Lung (tissue), 12 donors: ENCODE results near the gene DEDD2. TPM values are rescaled to one million over a fixed set of nuclear protein-coding genes. Genes with fewer than 3 reads are reported as not detected.

Source experiments
- ATAC-seq: fragments of 200-7000 bp; cut with Tn5 transposase; one replicate; pipeline ENCODE4 v1.9.1; 2020; ENCODE audit warnings: moderate number of reproducible peaks; ENCODE audit not compliant: insufficient read depth, low FRiP score
- DNase-seq, 3 donors: peaks; one replicate each; pipeline ENCODE4 v3.0.0-alpha.2; 2013 to 2017
- H3K27ac ChIP-seq, 2 donors: one replicate each; pipeline ENCODE4 v1.5.1; 2013; ENCODE audit warnings: mild to moderate bottlenecking in 2 of 2, moderate library complexity in 2 of 2, control low read depth in 1 of 2, inconsistent platforms in 1 of 2, low read depth in 1 of 2, low read length in 1 of 2
- H3K27me3 ChIP-seq, 3 donors: one replicate each; pipeline ENCODE4 v1.5.1; 2013; ENCODE audit warnings: low read length in 2 of 3; ENCODE audit not compliant: control insufficient read depth in 3 of 3, insufficient read depth in 3 of 3
- H3K36me3 ChIP-seq, 4 donors: one replicate each; pipeline ENCODE4 v1.5.1; 2013; ENCODE audit warnings: low read length in 4 of 4, mild to moderate bottlenecking in 1 of 4, moderate library complexity in 1 of 4; ENCODE audit not compliant: control insufficient read depth in 4 of 4, insufficient read depth in 4 of 4
- H3K4me1 ChIP-seq, 5 donors: one replicate each; pipeline ENCODE4 v1.5.1; 2013; ENCODE audit warnings: low read length in 5 of 5, mild to moderate bottlenecking in 2 of 5, moderate library complexity in 1 of 5; ENCODE audit not compliant: control insufficient read depth in 5 of 5, insufficient read depth in 5 of 5
- H3K4me3 ChIP-seq: one replicate; pipeline ENCODE4 v1.5.1; 2013; ENCODE audit warnings: mild to moderate bottlenecking, control low read depth, moderate library complexity
- H3K9ac ChIP-seq, 2 donors: one replicate each; pipeline ENCODE4 v1.5.1; 2013; ENCODE audit warnings: low read length in 2 of 2, control low read depth in 1 of 2; ENCODE audit not compliant: insufficient read depth in 1 of 2
- H3K9me3 ChIP-seq, 4 donors: one replicate each; pipeline ENCODE4 v1.5.1; 2013; ENCODE audit warnings: low read length in 3 of 4, mild to moderate bottlenecking in 1 of 4, moderate library complexity in 1 of 4; ENCODE audit not compliant: control insufficient read depth in 4 of 4, insufficient read depth in 3 of 4
- CTCF ChIP-seq: IDR thresholded peaks from 2 replicates; pipeline ENCODE4 v1.5.1; 2012; ENCODE audit warnings: mild to moderate bottlenecking; ENCODE audit errors: control extremely low read depth, extremely low read depth
- WGBS, 2 donors: extraction: QIAGEN DNeasy Blood & Tissue Kit; methylation state at CpG; one replicate each; pipeline ENCODE4 v1.1.7; 2013; 5-methylcytosine and 5-hydroxymethylcytosine counted together
- polyA plus RNA-seq, 2 donors: library from polyadenylated mRNA; stranded (reverse); fragments of 200-250 nt; gene quantifications; one replicate each; pipeline ENCODE4 v1.2.1, GENCODE V29; 2013
- total RNA-seq, 2 donors: library from RNA; depleted of rRNA in 1 of 2; stranded (reverse); fragments of >200 nt in 1 of 2; gene quantifications; one replicate each; pipeline ENCODE4 v1.2.1, GENCODE V29; 2014 to 2021
- donor health status: control.
- donor health status: control.
- donor health status: Bipolar disorder and iron deficiency.
- donor health status: healthy.
- donor health status: DM: yes; HTN: yes; CAD: no.

DEDD2 gene
- total and polyA plus RNA-seq, 4 donors, result 31.4 to 60.8 (median 36.7) TPM

- TF ChIP-seq CTCF, result no peak
- 54 to 78% methylated on average over 6 of the region's 6 CpGs for WGBS, 2 donors
These were observed 9.7 kb downstream of the DEDD2 start for GRCh38 chr19:42207767-42208271.

GRCh38 chr19:42206871-42207755 is 10.4 kb downstream of the DEDD2 start:
- no peak for ATAC-seq
- no peaks in the 10 kb centered on the region for H3K4me1 ChIP-seq

More at GRCh38 chr19:42207767-42208271, 9.7 kb downstream of the DEDD2 start:
- DNase-seq, result no peak
- Histone ChIP-seq H3K36me3 (peaks cover 7 to 50% (median 14%) of the 10 kb centered on the region in 4 donors), H3K4me1 (no peaks in the 10 kb centered on the region), H3K27ac (peak overlapping the region in 1 of 2 donors; percentile 15), H3K9me3 (no peaks in the 10 kb centered on the region), H3K4me3 (no peak overlapping the region), H3K9ac (no peak overlapping the region), H3K27me3 (no peaks in the 10 kb centered on the region)
- no peak for ATAC-seq

GRCh38 chr19:42204664-42205063 is 12.8 kb downstream of the DEDD2 start:
- Histone ChIP-seq H3K4me1 (no peaks in the 10 kb centered on the region), H3K36me3 (peaks cover 7 to 64% (median 12%) of the 10 kb centered on the region in 4 donors), H3K9ac (no peak overlapping the region), H3K27me3 (no peaks in the 10 kb centered on the region), H3K9me3 (no peaks in the 10 kb centered on the region), H3K4me3 (no peak overlapping the region), H3K27ac (no peak overlapping the region)
- 88 to 95% methylated on average over 6 of the region's 6 CpGs for WGBS, 2 donors
- ATAC-seq (no peak), DNase-seq (no peak)
- TF ChIP-seq CTCF, result no peak

More at GRCh38 chr19:42206871-42207755, 10.4 kb downstream of the DEDD2 start:
- no peak for DNase-seq
- Histone ChIP-seq H3K27ac (peak overlapping the region in 1 of 2 donors; percentile 43), H3K4me3 (no peak overlapping the region), H3K27me3 (no peaks in the 10 kb centered on the region), H3K9ac (no peak overlapping the region), H3K36me3 (peaks cover 7 to 55% (median 14%) of the 10 kb centered on the region in 4 donors), H3K9me3 (no peaks in the 10 kb centered on the region)
- 88 to 89% methylated on average over 14 of the region's 14 CpGs for WGBS, 2 donors
- no peak for TF ChIP-seq CTCF
